ENCODE data around the gene AMDHD2.
"Not testable (repeated sequence)": the region's sequence is repeated elsewhere in the genome, so short reads cannot be mapped to it uniquely, and the experiment has no call there.

- not testable (repeated sequence) for TF ChIP-seq HNRNPH1 (optimal IDR thresholded peaks at IDR 0.05; ENCODE audit: low read depth, low read length); ZNF136 (CRISPR knock-in tag; IDR thresholded peaks at IDR 0.05; ENCODE audit: low read depth); EZH2 (conservative IDR thresholded peaks at IDR 0.05; ENCODE audit: low read depth, low read length); GATAD2A (CRISPR knock-in tag; IDR thresholded peaks at IDR 0.05)
These were observed 60.6 kb downstream of the AMDHD2 start for GRCh38 chr16:2580818-2581217.
